ENCODE results near the gene SMC2. TPM values are rescaled to one million over a fixed set of nuclear protein-coding genes. Genes with fewer than 3 reads are reported as not detected.

SMC2 gene
- total RNA-seq, 1 donor = 70.3 TPM

- no peak for TF ChIP-seq CTCF (IDR thresholded peaks at IDR 0.05; ENCODE audit: insufficient read depth, low read length)
- no peak overlapping the region for H3K4me3 ChIP-seq (ENCODE audit: low read depth, low read length)
- DNase-seq (ENCODE audit: low read depth) = no peak
Observed at GRCh38 chr9:104110509-104110908, 16.4 kb downstream of the SMC2 start.

- no peak for TF ChIP-seq CTCF (IDR thresholded peaks at IDR 0.05; ENCODE audit: insufficient read depth, low read length)
- DNase-seq (ENCODE audit: low read depth) = no peak
- no peak overlapping the region for H3K4me3 ChIP-seq (ENCODE audit: low read depth, low read length)
Observed at GRCh38 chr9:104118916-104119315, 24.8 kb downstream of the SMC2 start.

GRCh38 chr9:104121022-104121421 lies 26.9 kb downstream of the SMC2 start:
- TF ChIP-seq CTCF (IDR thresholded peaks at IDR 0.05; ENCODE audit: insufficient read depth, low read length) = no peak
- DNase-seq (ENCODE audit: low read depth) = no peak

GRCh38 chr9:104138243-104138868 lies 44.2 kb downstream of the SMC2 start:
- no peak for TF ChIP-seq CTCF (IDR thresholded peaks at IDR 0.05; ENCODE audit: insufficient read depth, low read length)
- no peak for DNase-seq (ENCODE audit: low read depth)
- no peak overlapping the region for H3K4me3 ChIP-seq (ENCODE audit: low read depth, low read length)

More at GRCh38 chr9:104121022-104121421, 26.9 kb downstream of the SMC2 start:
- H3K4me3 ChIP-seq (ENCODE audit: low read depth, low read length) = no peak overlapping the region

- no peak overlapping the region for H3K4me3 ChIP-seq (ENCODE audit: low read depth, low read length)
- no peak for DNase-seq (ENCODE audit: low read depth)
- no peak for TF ChIP-seq CTCF (IDR thresholded peaks at IDR 0.05; ENCODE audit: insufficient read depth, low read length)
Observed at GRCh38 chr9:104142799-104143549, 48.9 kb downstream of the SMC2 start.

- H3K4me3 ChIP-seq (ENCODE audit: low read depth, low read length) = no peak overlapping the region
- TF ChIP-seq CTCF (IDR thresholded peaks at IDR 0.05; ENCODE audit: insufficient read depth, low read length) = no peak
- no peak for DNase-seq (ENCODE audit: low read depth)
Observed at GRCh38 chr9:104143550-104143910, 49.4 kb downstream of the SMC2 start.
